ENCODE results near the gene SPSB1.

SPSB1 gene

DNA sequence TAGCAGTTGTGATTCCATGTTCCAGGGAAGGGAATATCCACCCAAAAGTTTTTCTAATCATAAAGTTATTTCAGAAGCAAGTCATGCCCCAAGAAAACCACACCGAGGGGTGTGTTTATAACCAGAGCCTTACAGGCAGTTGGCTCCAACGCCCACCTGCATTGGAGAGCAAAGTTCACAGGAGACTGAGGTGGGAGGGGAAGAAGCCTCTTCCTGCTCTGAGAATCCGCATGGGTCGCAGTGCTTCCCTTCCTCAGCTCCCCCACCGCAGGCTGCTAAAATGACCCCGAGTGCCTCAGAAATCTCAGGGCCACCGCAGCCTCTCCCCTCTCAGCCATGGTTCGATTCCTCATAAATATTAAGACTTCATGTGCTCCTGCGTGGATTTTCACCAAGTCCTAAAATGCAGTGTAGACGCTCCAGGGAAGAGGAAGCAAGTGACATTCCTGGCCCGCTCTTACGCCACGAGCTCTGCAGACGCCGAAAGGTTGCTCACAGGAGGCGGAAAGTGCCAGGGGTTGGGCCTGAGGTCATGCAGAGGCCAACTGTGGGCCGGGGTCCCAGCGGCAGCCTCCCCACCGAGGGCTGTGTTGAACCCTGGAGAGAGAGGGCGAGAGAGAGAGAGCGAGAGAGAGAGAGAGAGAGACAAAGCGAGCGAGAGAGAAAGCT is 13.4 kb upstream of the SPSB1 start:
- DNase-seq (ENCODE audit: low read depth in 2 of 2), result peak in 1 of 2 donors; percentile 23

DNA sequence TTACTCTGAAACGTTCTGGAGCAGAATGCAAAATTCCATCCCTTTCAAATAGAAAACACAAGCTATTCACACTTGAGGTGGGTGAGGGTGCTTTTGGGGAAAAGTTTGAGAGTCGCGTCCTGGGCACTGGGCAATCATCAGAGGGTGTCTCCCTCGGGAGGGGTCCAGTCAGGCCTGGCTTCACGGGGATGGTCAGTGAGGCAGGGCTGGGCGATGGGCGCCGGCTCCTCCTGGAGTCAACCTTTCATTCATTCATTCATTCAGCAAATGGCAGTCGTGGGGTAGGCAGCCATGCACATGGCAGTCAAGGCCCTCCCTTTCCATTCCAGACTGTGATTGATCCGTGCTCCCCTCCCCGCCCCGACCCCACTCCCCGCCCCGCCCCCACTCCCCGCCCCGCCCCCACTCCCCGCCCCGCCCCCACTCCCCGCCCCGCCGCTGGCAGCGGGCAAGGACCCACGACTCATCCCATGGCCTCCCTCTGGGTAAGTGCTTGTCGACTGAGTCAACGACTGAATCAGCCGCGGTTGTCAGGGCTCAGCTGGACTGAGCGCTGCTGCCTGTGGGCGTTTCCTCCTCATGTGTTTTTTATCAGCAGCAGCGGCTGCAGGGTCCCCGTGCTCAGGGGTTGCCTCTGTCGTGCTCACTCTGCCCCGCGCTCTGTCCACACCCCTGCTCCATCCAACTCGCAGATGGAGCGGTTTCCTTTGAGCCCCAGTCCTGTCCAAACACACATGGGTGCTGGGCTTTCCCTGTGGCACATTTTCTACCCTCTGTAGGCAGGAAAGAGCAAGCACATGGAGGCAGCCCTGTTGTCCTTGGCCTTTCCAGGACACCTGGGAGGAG is 12.5 kb upstream of the SPSB1 start:
- peak; percentile 70 to 71 for DNase-seq (ENCODE audit: low read depth in 2 of 2)

DNA sequence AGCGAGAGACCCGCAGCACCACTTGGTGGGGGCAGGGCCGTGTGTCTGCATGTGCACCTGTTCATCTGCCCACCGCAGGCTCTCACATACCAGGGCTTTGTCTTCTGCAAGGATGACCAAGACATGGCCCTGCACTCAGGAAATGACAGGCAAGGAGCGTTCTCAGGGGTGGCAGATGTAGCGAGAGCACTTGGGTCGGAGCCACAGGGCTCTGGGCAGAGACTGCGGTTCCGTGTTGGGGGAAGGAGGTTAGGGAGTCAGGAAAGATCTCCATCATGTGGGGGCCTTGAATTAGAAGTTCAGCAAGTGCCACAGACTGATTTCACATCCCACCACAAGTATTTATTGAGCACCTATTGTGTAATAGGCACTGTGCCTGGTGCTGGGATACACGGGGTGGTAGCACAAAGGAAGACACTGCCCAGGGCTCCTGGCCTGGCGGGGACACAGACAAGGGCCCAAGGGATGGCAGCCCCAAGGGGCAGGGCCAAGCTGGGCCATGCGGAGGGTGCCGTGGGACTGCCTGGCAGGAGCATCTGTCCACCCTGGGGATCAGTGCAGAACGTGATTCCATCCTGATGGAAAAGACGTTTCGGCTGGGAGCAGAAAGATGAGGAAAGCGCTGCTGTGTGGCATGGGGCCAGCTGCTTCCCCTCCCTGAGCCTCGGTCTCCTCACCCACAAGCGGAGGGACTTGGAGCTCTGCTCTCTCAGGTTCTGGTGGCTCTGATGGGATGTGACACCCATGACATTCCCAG is 11.4 kb upstream of the SPSB1 start:
- no peak for DNase-seq (ENCODE audit: low read depth in 2 of 2)

- DNase-seq (ENCODE audit: low read depth in 2 of 2), result no peak
These were observed 10.6 kb upstream of the SPSB1 start for GRCh38 chr1:9281908-9282695.

DNA sequence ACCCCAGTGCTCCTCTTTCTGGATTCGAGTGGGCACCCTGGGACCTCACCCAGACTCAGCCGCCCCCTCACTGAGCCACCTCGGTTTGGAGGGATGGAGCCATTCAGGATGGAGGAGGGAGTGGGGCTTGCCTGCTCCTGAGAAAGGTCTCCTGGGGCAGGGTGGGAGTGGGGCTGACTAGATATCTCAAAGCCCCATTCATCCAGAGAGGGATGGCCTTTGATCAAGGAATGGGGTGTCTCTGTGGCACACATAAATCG is 10.1 kb upstream of the SPSB1 start:
- DNase-seq (ENCODE audit: low read depth in 2 of 2), result no peak

GRCh38 chr1:9284061-9284460 is 8.6 kb upstream of the SPSB1 start:
- DNase-seq (ENCODE audit: low read depth in 2 of 2), result no peak

- no peak for DNase-seq (ENCODE audit: low read depth in 2 of 2)
These were observed 6.1 kb upstream of the SPSB1 start for GRCh38 chr1:9286556-9286955.

DNA sequence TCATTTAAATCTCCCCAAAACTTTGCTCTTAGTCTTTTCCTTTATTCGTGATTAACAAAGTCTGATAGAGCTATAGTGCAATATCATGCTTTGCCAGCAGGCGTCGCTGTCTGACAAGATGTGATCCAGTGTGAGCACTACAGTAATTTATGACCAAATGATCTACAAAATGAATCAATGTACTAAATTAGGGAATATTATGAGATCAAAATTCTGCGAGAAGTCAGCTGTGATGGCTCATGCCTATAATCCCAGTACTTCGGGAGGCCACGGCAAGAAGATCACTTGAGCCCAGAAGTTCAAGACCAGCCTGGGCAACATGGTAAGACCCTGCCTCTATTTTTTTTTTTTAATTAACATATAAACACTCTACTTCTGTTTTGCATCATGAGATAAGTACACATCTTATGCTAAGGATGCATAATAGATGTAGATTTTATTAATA is 3.6 kb upstream of the SPSB1 start:
- peak; percentile 61 to 82 for DNase-seq (ENCODE audit: low read depth in 2 of 2)

- DNase-seq (ENCODE audit: low read depth in 2 of 2), result peak in 1 of 2 donors; percentile 27
These were observed 2.8 kb upstream of the SPSB1 start for GRCh38 chr1:9289711-9290485.

DNA sequence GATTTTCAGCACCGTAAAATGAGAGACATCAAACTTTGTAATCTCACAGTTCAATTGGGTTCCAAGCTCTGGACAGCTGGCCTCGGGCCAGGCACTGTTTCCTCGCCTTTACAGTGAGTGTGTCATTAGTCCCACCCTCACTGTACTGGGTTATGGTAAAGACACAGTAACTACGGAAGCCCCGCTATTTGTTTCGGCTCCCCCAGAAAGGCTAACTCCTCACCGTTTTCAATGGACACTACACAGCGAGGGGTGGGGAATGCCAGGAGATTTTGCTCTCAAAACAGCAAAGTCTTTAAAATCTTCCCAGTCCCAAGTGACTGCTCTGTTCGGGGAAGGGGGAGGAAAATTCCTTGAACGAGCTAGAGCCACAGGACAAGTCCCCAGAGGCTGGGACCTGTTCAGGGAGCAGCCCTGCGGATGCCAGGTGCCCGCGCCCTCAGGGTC is 757 bp upstream of the SPSB1 start:
- DNase-seq (ENCODE audit: low read depth in 2 of 2), result no peak

DNA sequence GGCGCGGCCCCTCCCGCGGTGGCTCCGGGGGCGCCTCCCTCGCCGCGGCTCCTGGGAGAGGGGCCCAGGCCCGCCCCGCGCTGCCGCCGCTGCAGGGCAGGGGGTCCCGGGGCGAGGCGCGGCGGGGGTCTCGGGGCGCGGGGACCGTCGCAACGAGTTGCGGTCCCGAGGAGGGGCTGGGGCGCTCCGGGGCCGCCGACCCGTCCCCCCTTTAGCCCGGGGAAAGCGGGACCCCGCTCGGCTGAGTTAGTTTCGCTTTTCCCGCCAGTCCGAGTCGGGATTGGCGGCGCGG is 493 bp downstream of the SPSB1 start:
- DNase-seq (ENCODE audit: low read depth in 2 of 2), result no peak

GRCh38 chr1:9293533-9294404 is 1.1 kb downstream of the SPSB1 start:
- no peak for DNase-seq (ENCODE audit: low read depth in 2 of 2)

DNA sequence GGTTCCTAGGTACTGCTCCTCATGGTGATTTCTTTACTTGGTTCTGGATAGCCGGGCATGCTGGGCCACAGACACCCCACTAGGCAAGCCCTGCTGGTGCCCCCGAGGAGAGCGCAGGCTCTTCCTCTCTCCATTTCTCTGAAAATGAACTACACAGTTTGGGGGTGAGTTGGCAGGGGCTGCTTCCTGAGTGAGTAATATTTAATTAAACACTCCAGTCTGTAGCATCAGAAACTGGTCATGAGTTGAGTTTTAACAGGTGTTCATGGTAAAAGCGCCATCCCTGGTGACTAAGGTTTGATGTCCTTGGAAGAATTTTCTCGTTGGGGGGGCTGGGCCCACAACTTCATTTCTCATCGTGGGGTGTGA is 1.7 kb downstream of the SPSB1 start:
- DNase-seq (ENCODE audit: low read depth in 2 of 2), result no peak

GRCh38 chr1:9294910-9295636 is 2.4 kb downstream of the SPSB1 start:
- no peak for DNase-seq (ENCODE audit: low read depth in 2 of 2)

- DNase-seq (ENCODE audit: low read depth in 2 of 2), result no peak
These were observed 3.2 kb downstream of the SPSB1 start for GRCh38 chr1:9295884-9296283.

DNA sequence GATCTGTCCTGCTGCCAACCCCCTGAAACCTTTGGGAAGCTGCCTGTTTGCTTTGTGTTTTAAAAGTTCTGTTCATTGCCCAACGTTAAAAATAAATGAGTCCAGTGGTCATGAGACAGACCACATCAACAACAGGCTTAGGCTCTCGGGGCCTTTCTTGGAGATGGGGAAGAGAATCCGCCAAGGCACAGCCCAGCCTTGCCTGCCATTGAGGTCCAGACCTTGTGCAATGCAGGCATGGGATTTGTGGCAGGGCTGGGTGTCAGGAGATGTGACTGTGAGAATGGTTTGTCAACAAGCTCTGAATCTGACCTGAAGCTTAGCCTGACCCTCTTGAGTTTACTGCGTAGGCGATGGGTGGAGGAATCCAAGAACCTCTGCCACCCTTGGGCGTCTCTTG is 4.2 kb downstream of the SPSB1 start:
- no peak for DNase-seq (ENCODE audit: low read depth in 2 of 2)

- DNase-seq (ENCODE audit: low read depth in 2 of 2), result no peak
These were observed 5.1 kb downstream of the SPSB1 start for GRCh38 chr1:9297831-9298230.

DNA sequence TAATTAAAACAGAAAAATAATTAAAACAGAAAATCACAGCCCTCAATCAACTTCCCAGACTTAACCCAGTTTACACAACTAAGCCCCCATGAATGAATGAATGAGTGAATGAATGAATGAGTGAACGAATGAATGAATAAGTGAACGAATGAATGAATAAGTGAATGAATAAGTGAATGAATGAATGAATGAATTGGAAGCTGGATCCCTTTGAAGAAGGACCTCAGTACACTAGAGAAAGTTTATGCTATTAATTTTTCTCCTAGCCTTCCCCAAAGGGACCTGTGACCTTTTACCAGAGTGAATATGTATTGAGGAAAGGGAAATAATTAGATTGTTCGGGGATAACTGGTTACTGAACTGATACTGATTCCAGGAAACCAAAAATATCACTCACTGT is 5.6 kb downstream of the SPSB1 start:
- DNase-seq (ENCODE audit: low read depth in 2 of 2), result no peak
